NT2/D1 (cell line): ENCODE results near the gene NENF.
"Not testable (repeated sequence)": the region's sequence is repeated elsewhere in the genome, so short reads cannot be mapped to it uniquely, and the experiment has no call there.

Experiments
- DNase-seq: peaks from one replicate; pipeline ENCODE4 v3.0.0-alpha.2; 2011; ENCODE audit warnings: low read depth, low spot score
- H3K27me3 ChIP-seq: 2 replicates; pipeline ENCODE4 v1.6.0; 2011; ENCODE audit warnings: mild to moderate bottlenecking; ENCODE audit not compliant: insufficient read length, insufficient read depth
- H3K36me3 ChIP-seq: 2 replicates; pipeline ENCODE4 v1.6.1; 2011; ENCODE audit warnings: mild to moderate bottlenecking, low read length, mixed read lengths; ENCODE audit not compliant: insufficient read depth, insufficient read length
- H3K4me1 ChIP-seq: 2 replicates; pipeline ENCODE4 v1.5.1; 2011; ENCODE audit not compliant: insufficient read depth, insufficient read length
- H3K4me3 ChIP-seq: 2 replicates; pipeline ENCODE4 v1.5.1; 2011; ENCODE audit warnings: low read depth; ENCODE audit not compliant: insufficient read length
- H3K9ac ChIP-seq: 2 replicates; pipeline ENCODE4 v1.6.0; 2011; ENCODE audit warnings: low read depth; ENCODE audit not compliant: insufficient read length
- H3K9me3 ChIP-seq: 2 replicates; pipeline ENCODE4 v1.5.1; 2011; ENCODE audit warnings: mild to moderate bottlenecking, low read length; ENCODE audit not compliant: insufficient read depth
- SUZ12 ChIP-seq: IDR thresholded peaks from 2 replicates; pipeline ENCODE4 v1.6.1; 2011; ENCODE audit not compliant: insufficient read length, insufficient read depth; ENCODE audit errors: extremely low read depth
- YY1 ChIP-seq: IDR thresholded peaks from 2 replicates; pipeline ENCODE4 v1.6.1; 2011; ENCODE audit not compliant: insufficient read length, insufficient read depth
- ZNF274 ChIP-seq: IDR thresholded peaks from 2 replicates; pipeline ENCODE4 v1.6.1; 2011; ENCODE audit warnings: mild to moderate bottlenecking, low read depth, low read length

Gene NENF

GRCh38 chr1:212432661-212433576 is at the start of gene NENF:
Gene NENF (plus strand): TSS chr1:212432920. CDS start chr1:212432944, 24 bp downstream.
- H3K4me1 ChIP-seq, result peaks cover 3% of the 10 kb centered on the region

GRCh38 chr1:212386029-212386428 is 46.7 kb upstream of the NENF start:
- Histone ChIP-seq H3K36me3 (peaks cover 48% of the 10 kb centered on the region), H3K9me3 (peaks cover 22% of the 10 kb centered on the region), H3K4me1 (no peaks in the 10 kb centered on the region), H3K27me3 (no peaks in the 10 kb centered on the region), H3K4me3 (no peak overlapping the region), H3K9ac (no peak overlapping the region)
- TF ChIP-seq YY1 (no peak), SUZ12 (no peak), ZNF274 (no peak)
- no peak for DNase-seq

More at GRCh38 chr1:212432661-212433576, at the start of gene NENF:
- no peaks in the 10 kb centered on the region for H3K9me3 ChIP-seq
- TF ChIP-seq ZNF274 (no peak), YY1 (no peak)
- H3K27me3 ChIP-seq, result peaks cover 16% of the 10 kb centered on the region
- H3K36me3 ChIP-seq, result no peaks in the 10 kb centered on the region
- H3K9ac ChIP-seq, result peak within 1 kb of the TSS; percentile 76
- H3K4me3 ChIP-seq, result peak within 1 kb of the TSS; percentile 71
- peak; percentile 62 for DNase-seq

DNA sequence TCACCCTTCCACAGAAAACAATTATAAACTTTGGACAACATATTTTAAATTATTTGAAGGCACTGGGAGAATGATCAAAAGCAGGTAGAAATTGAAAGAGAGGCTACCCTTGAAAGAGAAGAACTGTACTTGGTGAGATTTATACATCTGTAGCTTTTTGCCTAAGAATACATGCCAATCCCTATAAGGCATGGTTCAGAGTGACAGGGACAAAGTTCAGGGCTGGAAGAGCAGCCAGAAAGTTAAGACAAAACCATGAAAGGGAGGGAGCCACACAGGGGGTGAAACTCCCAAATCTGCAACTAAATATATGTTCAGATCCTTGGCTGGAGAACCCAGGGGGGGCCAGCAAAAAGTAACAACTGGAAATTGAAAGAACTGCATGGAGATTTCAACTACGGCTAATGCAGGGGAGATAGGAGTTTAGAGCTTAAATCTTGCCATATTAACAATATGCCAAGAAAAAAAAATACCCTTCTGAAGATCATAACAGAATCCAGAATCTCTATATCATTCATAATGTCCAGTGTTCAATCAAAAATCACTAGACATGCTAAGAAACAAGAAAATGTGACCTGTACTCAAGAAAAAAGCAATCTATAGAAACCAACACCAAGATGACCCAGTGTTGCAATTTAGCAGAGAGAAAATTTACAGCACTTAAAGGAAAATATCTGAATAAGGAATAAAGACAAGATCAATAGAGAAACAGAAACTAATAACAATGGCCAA is 43.6 kb upstream of the NENF start:
- Histone ChIP-seq H3K4me3 (no peak overlapping the region), H3K4me1 (no peaks in the 10 kb centered on the region), H3K9me3 (peaks cover 24% of the 10 kb centered on the region), H3K27me3 (no peaks in the 10 kb centered on the region), H3K36me3 (peaks cover 28% of the 10 kb centered on the region), H3K9ac (no peak overlapping the region)
- DNase-seq, result no peak
- TF ChIP-seq SUZ12 (no peak), ZNF274 (no peak), YY1 (no peak)

DNA sequence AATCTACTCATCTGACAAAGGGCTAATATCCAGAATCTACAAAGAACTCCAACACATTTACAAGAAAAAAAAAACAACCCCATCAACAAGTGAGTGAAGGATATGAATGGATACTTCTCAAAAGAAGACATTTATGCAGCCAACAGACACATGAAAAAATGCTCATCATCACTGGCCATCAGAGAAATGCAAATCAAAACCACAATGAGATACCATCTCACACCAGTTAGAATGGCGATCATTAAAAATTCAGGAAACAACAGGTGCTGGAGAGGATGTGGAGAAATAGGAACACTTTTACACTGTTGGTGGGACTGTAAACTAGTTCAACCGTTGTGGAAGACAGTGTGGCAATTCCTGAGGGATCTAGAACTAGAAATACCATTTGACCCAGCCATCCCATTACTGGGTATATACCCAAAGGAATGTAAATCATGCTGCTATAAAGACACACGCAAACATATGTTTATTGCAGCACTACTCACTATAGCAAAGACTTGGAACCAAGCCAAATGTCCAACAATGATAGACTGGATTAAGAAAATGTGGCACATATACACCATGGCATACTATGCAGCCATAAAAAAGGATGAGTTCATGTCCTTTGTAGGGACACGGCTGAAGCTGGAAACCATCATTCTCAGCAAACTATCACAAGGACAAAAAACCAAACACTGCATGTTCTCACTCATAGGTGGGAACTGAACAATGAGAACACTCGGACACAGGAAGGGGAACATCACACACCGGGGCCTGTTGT is 36.9 kb upstream of the NENF start:
- not testable (repeated sequence) for H3K27me3 ChIP-seq, DNase-seq, H3K9ac ChIP-seq, H3K4me1 ChIP-seq, H3K4me3 ChIP-seq, H3K36me3 ChIP-seq
- H3K9me3 ChIP-seq, result peaks cover 21% of the 10 kb centered on the region

DNA sequence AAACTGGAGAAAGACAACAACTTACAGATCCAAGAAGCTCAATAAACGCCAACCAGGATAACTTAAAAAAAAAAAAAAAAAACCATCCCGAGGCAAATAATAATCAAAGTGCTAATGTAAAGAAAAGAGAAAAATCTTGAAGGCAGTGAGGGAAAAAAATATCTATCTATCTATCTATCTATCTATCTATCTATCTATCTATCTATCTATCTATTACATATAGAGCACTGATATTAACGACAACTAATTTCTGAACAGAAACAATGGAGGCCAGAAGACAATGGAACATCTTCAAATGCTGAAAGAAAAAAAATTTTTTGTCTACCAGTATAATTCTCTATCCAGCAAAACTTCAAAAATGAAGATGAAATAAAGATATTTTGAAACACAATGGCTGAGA is 36.1 kb upstream of the NENF start:
- H3K36me3 ChIP-seq, result no peaks in the 10 kb centered on the region
- H3K9ac ChIP-seq, result no peak overlapping the region
- H3K4me1 ChIP-seq, result no peaks in the 10 kb centered on the region
- no peak for TF ChIP-seq YY1
- TF ChIP-seq ZNF274, result no peak
- no peak for TF ChIP-seq SUZ12
- H3K4me3 ChIP-seq, result no peak overlapping the region
- peaks cover 17% of the 10 kb centered on the region for H3K9me3 ChIP-seq
- no peaks in the 10 kb centered on the region for H3K27me3 ChIP-seq
- DNase-seq, result no peak

DNA sequence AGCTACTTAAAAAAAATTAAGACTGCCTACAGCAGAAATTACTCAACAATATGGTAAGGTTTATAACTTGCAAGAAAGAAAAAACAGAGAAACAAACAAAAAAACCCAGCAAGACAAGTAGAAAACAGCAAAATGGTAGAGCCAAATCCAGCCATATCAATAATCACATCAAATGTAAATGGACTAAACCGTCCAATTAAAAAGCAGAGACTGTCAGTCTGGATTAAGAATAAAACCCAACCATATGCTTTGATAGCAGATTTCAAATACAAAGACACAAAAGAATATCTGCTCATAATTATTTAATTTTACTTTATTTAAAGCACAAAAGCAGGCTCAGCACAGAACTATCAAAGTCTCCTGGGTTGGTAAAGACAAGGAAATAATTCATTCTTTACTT is 35.5 kb upstream of the NENF start:
- Histone ChIP-seq H3K4me3 (no peak overlapping the region), H3K9ac (no peak overlapping the region), H3K4me1 (no peaks in the 10 kb centered on the region), H3K9me3 (peaks cover 17% of the 10 kb centered on the region), H3K27me3 (no peaks in the 10 kb centered on the region), H3K36me3 (no peaks in the 10 kb centered on the region)
- TF ChIP-seq SUZ12, result no peak
- TF ChIP-seq ZNF274, result no peak
- TF ChIP-seq YY1, result no peak
- no peak for DNase-seq

DNA sequence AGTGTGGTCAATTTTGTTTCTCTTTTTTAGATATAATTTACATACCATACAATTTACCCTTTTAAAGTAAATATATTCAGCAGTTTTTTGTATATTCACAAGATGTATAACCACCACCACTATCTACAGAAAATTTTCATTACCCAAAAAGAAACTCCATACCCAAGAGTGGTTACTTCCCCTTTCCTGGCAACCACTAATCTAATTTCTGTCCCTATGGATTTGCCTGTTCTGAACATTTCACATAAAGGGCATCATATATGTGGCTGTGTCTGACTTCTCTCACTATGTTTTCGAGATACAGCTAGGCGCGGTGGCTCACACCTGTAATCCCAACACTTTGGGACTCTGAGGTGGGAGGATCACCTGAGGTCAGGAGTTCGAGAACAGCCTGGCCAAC is 31.7 kb upstream of the NENF start:
- Histone ChIP-seq H3K9ac (no peak overlapping the region), H3K4me1 (no peaks in the 10 kb centered on the region), H3K9me3 (peaks cover 17% of the 10 kb centered on the region), H3K36me3 (peaks cover 17% of the 10 kb centered on the region), H3K4me3 (no peak overlapping the region), H3K27me3 (no peaks in the 10 kb centered on the region)
- TF ChIP-seq SUZ12, result no peak
- DNase-seq, result no peak
